GM19193 (cell line): ENCODE measurements around the gene CETP.
A peak's percentile ranks its signal among the peaks of the same experiment; 100 is the strongest.

ENCODE experiments used
- POLR2A ChIP-seq: IDR thresholded peaks from 4 replicates; pipeline ENCODE4 v1.6.1; 2011; ENCODE audit not compliant: insufficient read depth, insufficient read length; ENCODE audit errors: extremely low read depth

Gene CETP, protein sequence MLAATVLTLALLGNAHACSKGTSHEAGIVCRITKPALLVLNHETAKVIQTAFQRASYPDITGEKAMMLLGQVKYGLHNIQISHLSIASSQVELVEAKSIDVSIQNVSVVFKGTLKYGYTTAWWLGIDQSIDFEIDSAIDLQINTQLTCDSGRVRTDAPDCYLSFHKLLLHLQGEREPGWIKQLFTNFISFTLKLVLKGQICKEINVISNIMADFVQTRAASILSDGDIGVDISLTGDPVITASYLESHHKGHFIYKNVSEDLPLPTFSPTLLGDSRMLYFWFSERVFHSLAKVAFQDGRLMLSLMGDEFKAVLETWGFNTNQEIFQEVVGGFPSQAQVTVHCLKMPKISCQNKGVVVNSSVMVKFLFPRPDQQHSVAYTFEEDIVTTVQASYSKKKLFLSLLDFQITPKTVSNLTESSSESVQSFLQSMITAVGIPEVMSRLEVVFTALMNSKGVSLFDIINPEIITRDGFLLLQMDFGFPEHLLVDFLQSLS

DNA sequence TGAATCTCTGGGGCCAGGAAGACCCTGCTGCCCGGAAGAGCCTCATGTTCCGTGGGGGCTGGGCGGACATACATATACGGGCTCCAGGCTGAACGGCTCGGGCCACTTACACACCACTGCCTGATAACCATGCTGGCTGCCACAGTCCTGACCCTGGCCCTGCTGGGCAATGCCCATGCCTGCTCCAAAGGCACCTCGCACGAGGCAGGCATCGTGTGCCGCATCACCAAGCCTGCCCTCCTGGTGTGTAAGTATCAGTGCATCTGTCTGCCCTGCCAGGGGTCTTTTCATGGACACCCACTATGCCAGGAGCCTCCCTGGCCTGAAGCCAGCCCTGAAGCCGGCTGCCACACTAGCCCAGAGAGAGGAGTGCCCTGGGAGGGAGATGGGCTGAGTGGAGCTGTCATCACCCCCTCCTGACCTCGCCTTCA is at the start of gene CETP:
CETP (plus strand) TSS at position 100 of the 431 bp plus-strand sequence; CDS start at position 130, 30 bp downstream.
- TF ChIP-seq POLR2A: no peak

DNA sequence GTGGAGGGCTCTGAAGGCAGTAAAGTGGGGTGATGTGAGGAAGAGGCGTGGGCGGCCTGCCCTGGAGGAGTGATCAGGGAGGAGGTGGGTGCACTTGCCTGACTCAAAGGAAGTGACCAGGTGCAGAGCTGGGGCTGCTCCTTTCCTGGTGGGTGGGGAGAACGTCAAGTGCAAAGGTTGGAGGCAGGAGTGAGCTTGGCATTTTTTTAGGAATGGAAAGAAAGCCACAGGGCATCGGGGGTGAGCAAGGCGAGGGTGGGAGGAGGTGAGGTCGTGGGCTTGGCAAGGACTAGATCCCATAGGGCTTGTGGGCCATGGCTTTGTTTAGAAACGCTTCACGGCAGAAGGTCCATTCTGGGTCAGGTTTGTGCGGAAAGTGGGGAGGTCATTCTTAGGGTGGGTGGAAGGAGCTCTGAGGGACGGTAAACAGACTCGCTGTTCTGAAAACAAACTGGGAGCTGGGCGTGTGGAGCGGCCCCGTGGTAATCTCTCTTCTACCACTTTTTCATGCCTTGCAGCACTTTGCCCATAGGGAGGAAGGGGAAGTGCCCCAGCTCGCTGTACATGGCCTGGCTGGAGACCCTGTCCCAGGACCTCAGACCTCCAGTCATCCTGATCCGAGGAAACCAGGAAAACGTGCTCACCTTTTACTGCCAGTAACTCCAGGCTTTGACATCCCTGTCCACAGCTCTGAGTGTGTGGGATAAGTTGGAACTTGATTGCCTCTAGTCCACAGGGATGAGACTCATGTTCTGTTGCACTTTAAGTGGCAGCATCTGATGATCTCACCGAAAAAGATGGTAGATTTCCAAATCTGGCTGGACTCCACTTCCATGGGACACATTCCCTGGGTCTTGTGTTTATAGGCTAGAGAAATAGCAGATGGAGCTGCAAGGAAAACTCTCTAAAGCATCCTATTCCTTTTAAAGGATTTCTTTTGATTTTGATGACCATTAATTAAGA is 48.7 kb upstream of the CETP start:
- peak; percentile 24 for TF ChIP-seq POLR2A

DNA sequence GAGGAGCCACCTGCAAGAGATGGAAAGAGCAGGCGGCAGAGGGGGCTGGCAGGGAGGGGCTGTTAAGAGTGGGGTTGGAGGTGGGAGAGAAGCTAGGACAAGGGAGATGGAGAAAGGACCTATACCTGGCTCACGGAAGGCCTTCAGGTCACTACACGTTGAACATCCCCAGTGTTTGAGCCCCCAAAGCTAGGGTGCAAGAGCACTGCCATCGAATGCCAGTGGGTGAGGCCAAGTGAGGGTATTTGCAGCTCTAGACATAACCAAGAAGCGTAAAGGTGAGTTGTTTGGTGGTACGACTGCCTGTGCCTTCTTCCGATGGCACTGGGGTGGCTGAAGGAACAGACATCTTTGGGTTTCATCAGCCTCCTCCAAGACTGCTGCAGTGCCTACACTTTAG is 46.9 kb upstream of the CETP start:
- TF ChIP-seq POLR2A: no peak

DNA sequence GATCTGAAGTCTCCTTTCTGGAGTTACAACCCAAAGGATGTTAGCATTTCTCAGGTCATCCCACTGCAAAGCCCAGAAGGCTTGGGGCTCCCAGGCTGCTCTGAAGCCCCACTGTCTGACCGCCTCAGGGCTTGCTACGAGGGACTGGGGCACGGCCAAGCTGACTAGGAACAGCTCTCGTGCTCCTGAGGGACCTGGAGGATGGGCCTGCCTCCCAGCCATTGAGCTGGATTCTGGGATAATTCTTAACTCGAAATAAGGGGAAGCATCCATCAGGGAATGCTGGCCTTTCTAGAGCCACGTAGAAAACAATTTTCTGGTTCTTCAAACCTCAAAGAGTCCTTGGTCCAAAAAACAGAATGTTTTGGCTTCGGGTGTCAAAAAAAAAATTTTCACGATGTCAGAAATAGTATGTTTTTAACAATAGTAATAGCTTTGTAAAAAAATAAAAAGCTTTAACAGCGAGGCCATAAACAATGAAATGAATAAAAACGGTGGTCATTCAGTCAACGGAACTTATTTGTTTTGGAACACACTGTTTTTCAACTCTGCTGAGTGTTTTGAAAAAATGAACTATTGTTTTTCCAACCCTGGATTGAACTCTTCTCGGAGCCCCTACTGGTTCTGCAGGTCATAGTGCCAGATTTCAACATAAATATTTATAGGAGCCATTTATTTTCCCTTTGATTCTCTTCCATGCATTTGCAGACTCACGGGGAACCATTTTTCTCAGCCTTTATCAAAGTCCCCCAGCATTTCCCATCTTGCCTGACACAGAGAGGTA is 46.2 kb upstream of the CETP start:
- TF ChIP-seq POLR2A: no peak

DNA sequence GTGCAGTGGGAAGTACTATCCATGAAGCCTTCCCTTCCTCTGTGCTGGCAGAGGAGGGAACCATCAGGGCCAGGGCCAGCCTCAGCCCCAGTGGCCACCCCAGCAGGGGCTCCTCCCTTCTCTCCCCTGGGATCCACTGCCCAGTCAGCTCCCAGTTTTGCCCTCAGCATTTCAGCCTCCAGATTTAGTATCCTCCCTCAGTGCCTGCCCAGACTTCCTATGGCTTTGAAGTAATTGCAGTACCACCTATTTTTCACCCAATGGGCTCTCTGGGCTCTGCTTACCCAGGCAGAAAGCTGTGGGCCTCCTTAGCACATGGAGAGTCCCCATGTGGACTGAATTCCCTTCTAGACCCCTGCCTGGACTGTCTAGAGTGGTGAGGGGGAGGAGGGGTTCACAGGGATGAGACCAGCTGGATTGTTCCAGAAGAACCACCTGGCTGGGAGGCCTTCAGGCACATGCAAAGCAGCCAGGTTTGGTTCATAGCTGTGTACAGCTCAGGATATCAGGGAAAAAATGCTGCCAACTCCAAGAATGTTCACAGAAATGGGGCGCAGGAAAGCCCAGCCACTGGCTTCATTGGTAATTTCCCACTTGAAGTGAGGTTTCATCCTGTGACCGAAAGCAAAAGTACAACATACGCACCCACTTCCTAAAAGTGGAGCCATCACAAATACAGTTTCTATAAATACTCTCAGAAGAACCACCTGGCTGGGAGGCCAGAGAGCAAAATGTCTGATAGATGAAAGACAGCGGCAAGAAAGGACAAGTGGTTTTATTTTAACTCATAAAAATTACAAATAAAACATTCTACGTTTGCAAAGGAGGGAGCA is 45.0 kb upstream of the CETP start:
- TF ChIP-seq POLR2A: peak; percentile 25

DNA sequence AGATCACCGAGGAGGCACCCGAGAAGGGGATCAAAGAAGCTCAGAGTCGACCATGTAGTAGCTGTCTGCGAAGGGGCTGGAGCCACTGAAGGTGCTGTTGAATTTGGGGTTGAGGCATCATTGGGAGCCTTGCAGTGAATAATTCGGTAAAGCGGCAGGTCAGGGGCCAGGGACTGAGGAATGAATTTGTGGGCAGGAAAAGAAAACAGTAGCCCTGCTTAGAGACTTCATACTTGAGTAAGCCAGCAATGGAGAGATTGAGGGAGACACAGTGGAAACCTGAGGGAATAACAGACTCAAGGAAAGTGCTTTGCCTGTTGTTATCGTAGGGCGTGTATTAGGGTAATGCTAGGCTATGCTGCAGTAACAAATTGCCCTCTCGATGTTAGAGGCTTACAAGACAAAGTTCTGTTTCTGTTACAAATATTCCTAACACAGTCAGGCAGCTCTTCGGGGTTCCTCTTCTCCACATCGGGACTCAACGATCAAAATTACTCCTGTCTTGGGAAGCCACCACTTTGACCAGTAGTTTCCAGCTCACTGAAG is 43.2 kb upstream of the CETP start:
- TF ChIP-seq POLR2A: no peak

DNA sequence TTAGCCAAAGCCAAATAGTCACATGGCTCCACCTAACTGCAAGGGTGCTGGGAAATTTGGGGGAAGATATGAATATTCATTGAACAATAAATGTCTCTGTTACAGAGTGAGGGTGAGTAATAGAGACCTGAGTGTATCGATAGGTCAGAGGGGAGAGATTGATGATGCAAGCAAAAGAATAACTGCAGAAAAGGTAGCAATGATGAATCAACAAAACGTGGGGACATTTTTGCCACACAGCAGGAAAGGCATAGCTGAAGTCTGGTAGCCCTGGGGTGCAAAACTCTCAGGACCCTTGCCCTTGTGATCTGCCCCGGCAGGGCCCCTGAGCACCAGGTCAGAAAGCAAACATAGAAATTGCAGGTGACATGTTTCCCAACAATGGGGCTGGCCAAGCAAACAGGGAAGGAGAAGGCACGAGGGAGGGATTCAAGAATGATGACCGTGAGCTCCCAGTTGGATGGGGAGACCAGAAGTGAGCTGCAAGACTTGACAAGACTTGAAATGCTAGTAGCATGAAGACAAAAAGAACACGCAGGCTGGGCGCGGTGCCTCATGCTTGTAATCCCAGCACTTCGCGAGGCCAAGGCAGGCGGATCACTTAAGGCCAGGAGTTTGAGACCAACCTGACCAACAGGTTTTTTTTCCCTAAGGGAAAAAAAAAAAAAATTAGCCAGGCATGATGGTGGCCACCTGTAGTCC is 42.5 kb upstream of the CETP start:
- no peak for TF ChIP-seq POLR2A

DNA sequence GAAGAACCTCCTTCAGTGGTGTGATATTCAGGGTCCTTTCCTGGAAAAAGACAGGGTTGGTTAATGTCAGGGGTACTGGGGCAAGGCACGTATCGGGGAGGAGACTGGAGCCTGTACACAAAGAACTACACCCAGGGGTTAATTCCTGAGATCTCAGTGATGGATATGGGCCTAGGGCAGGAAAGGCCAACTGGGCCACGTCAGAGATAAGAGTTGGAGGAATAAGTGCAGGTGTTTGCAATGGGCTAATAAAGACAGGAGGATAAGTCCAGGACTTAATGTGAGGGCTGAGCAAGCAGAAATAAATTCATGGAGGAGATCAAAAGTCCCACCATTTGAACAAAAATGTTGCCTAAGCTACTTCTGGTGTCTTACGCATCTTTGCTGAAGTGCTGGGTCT is 40.2 kb upstream of the CETP start:
- TF ChIP-seq POLR2A: no peak

DNA sequence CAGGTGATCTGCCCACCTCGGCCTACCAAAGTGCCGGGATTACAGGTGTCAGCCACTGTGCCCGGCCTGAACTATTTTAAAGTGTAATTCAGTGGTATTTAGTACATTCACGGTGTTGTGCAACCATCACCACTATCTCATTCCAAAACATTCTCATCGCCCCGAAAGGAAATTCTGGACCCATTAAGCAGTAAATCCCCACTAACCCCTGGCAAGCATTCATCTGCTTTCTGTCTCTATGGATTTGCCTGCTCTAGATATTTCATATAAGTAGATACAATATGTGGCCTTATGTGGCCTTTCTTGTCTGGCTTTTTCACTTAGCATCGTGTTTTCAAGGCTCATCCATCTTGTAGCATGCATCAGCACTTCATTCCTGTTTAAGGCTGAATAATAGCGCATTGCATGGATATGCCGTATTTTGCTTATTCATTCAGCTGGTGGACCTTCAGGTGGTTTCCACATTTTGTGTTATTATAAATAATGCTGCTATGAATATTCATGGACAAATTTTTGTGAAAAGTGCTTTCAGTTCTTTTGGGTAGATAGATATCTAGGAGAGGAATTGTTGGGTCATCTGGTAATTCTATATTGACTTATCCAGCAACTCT is 38.2 kb upstream of the CETP start:
- TF ChIP-seq POLR2A: no peak

DNA sequence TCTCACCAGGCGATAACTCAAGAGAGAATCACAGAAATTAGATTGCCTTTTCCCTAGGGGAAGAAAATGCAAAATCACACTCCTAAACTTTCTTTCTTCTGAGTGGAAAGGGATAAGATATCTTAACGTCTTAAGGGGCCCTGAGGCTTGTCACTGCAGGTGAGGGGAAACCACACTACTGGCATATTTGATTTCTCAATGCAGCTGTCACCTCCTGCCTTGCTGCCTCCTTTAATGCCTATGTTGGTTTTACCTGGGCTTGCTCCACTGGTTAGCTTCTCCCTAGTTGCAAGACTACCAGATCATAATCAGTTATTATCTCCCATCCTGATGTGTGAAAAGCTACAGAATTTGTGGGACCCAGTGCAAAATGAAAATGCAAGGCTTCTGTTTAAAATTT is 34.3 kb upstream of the CETP start:
- TF ChIP-seq POLR2A: no peak

DNA sequence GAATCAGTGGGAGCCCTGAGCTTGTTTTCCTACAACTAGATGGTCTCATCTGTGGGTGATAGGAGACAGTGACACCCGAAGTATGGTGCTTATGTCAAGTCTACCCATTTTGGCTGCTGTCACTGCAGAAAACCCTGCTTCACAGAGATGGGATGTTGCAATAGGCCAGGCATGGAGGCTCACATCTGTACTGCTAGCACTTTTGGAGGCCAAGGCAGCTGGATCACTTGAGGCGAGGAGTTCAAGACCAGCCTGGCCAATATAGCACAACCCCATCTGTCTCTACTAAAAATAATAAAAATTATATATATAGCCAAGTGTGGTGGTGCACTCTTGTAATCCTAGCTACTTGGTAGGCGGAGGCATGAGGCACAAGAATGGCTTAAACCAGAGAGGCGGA is 32.1 kb upstream of the CETP start:
- TF ChIP-seq POLR2A: no peak

DNA sequence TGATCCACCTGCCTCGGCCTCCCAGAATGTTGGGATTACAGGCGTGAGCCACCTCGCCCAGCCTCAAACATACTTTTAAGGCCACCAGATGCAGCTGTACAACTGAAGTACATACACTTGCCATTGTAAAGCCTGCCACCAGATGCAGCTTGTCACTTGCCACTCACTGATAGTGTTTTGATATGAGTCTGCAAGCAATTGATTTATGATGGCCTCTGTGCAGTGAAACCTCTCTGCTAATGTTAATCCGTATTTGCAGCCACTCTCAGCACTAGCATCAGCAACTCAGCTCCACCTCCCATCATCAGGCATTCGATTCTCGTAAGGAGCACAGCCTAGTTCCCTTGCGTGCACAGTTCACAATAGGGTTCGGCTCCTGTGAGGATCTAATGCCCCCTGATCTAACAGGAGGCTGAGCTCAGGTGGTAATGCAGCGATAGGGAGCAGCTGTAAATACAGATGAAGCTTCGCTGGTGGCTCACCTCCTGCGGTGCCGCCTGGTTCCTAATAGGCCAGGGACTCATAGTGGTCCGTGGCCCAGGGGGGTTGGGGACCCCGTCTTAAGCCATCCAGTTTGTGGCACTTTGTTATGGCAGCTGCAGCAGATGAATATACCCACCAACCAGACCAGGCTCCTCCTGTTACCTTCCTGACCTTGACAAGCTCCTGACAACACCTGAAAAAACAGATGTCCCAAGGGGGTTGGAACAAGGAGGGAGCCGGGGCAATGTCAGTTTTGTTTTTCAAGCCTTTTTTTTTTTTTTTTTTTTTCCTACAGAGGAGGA is 31.1 kb upstream of the CETP start:
- no peak for TF ChIP-seq POLR2A
